Endothelial cell of umbilical vein (primary cell): ENCODE data around the gene PITX2. TPM values are rescaled to one million over a fixed set of nuclear protein-coding genes. Genes with fewer than 3 reads are reported as not detected.

ENCODE experiments used
- BruUV-seq: library from RNA; stranded (reverse); fragments of 400-500 nt; replicated peaks from 2 replicates; lab custom pipeline; 2021; lab: Mats Ljungman, UMichigan
- CTCF ChIA-PET: fragments of 300-600, 350-600 bp; sonication (Branson Sonifier 250); formaldehyde crosslinking; loops from one replicate; lab custom pipeline; 2021; ENCODE audit warnings: antibody characterized with exemption, inconsistent platforms; lab: Charles Lee
- POLR2A ChIA-PET: fragments of 300-600, 350-600 bp; sonication (Branson Sonifier 250); formaldehyde crosslinking; loops from one replicate; lab custom pipeline; 2021; ENCODE audit warnings: antibody characterized with exemption, inconsistent platforms; lab: Charles Lee
- DNase-seq: peaks from one replicate; pipeline ENCODE4 v3.0.0-alpha.2; 2011; ENCODE audit warnings: low read depth, low spot score
- FAIRE-seq: peaks from 2 replicates; lab custom pipeline; 2011; peaks lifted over from hg19 to GRCh38; lab: Jason Lieb, UNC
- H2AFZ ChIP-seq: 2 replicates; pipeline ENCODE4 v1.6.0; 2012; ENCODE audit warnings: low read depth, low read length, control low read depth, inconsistent platforms
- H3K27ac ChIP-seq: 2 replicates; pipeline ENCODE4 v1.5.1; 2011; ENCODE audit warnings: low read depth, mild to moderate bottlenecking, control low read depth, low read length, moderate library complexity; ENCODE audit not compliant: insufficient read depth
- H3K27me3 ChIP-seq, 2 experiments: 2 replicates each; pipeline versions ENCODE4 v1.6.0 to v1.6.1; 2011; ENCODE audit warnings: low read length in 2 of 2, mixed read lengths in 1 of 2; ENCODE audit not compliant: control insufficient read depth in 2 of 2, insufficient read depth in 2 of 2
- H3K36me3 ChIP-seq, 2 experiments: 2 replicates in 1 of 2; 3 replicates in 1 of 2; pipeline ENCODE4 v1.5.1; 2011; ENCODE audit warnings: low read length in 2 of 2, mild to moderate bottlenecking in 1 of 2, moderate library complexity in 1 of 2; ENCODE audit not compliant: control insufficient read depth in 2 of 2, insufficient read depth in 2 of 2; ENCODE audit errors: extremely low read depth in 1 of 2
- H3K4me1 ChIP-seq: 3 replicates; pipeline ENCODE4 v1.5.1; 2011; ENCODE audit warnings: mild to moderate bottlenecking, low read length; ENCODE audit not compliant: control insufficient read depth, insufficient read depth; ENCODE audit errors: extremely low read depth
- H3K4me2 ChIP-seq: 2 replicates; pipeline ENCODE4 v1.6.1; 2011; ENCODE audit warnings: low read length, control low read depth, mixed read lengths; ENCODE audit not compliant: insufficient read depth
- H3K4me3 ChIP-seq, 3 experiments: fragments of 200-600 bp in 1 of 3; sonication (generic), shearing (Covaris generic) in 1 of 3; replicated peaks in 1 of 3; 2 replicates each; pipeline ENCODE4 v1.5.1; 2011 to 2016; ENCODE audit warnings: control low read depth in 3 of 3, low read length in 3 of 3, mild to moderate bottlenecking in 2 of 3, inconsistent platforms in 1 of 3, low read depth in 1 of 3, moderate library complexity in 1 of 3; ENCODE audit not compliant: insufficient read depth in 1 of 3
- H3K79me2 ChIP-seq: 2 replicates; pipeline ENCODE4 v1.6.0; 2012; ENCODE audit warnings: low read length, inconsistent platforms; ENCODE audit not compliant: control insufficient read depth, insufficient read depth
- H3K9ac ChIP-seq: replicated peaks from 2 replicates; pipeline ENCODE3; 2011; ENCODE audit warnings: low read length, control low read depth; ENCODE audit not compliant: insufficient read depth; ENCODE audit errors: extremely low read depth
- H3K9me1 ChIP-seq: replicated peaks from 3 replicates; pipeline ENCODE4 v1.6.0; 2011; ENCODE audit warnings: mild to moderate bottlenecking, low read length; ENCODE audit not compliant: control insufficient read depth, insufficient read depth; ENCODE audit errors: extremely low read depth
- H3K9me3 ChIP-seq: replicated peaks from 2 replicates; pipeline ENCODE4 v1.5.1; 2012; ENCODE audit warnings: low read length, inconsistent platforms; ENCODE audit not compliant: control insufficient read depth, insufficient read depth
- H4K20me1 ChIP-seq: replicated peaks from 2 replicates; pipeline ENCODE3; 2011; ENCODE audit warnings: mild to moderate bottlenecking, low read length; ENCODE audit not compliant: control insufficient read depth, insufficient read depth; ENCODE audit errors: extremely low read depth
- EZH2 ChIP-seq: IDR thresholded peaks from 2 replicates; pipeline ENCODE4 v1.6.1; 2012; ENCODE audit warnings: borderline replicate concordance, low read depth, mild to moderate bottlenecking, moderate library complexity, low read length, inconsistent platforms; ENCODE audit not compliant: severe bottlenecking
- GATA2 ChIP-seq: IDR thresholded peaks from 2 replicates; pipeline ENCODE4 v1.7.0; 2011; ENCODE audit warnings: low read depth, mild to moderate bottlenecking, moderate library complexity, mixed read lengths, low read length; ENCODE audit not compliant: insufficient read length, insufficient read depth
- JUN ChIP-seq: IDR thresholded peaks from 2 replicates; pipeline ENCODE4 v1.6.1; 2011; ENCODE audit warnings: borderline replicate concordance, low read depth; ENCODE audit not compliant: insufficient read length, insufficient read depth
- MYC ChIP-seq: IDR thresholded peaks from one replicate; pipeline ENCODE4 v1.6.1; 2011; ENCODE audit warnings: mild to moderate bottlenecking, low read depth, low read length
- POLR2A ChIP-seq: IDR thresholded peaks from 2 replicates; pipeline ENCODE4 v1.6.1; 2012; ENCODE audit warnings: low read depth, mild to moderate bottlenecking, control low read depth, low read length
- POLR2AphosphoS5 ChIP-seq: IDR thresholded peaks from 2 replicates; pipeline ENCODE4 v1.6.1; 2012; ENCODE audit warnings: low read depth, mild to moderate bottlenecking, control low read depth, low read length, moderate library complexity; ENCODE audit not compliant: insufficient read depth
- dilution Hi-C: fragments of 300-500 bp; cut with MboI; formaldehyde crosslinking; loops from one replicate; pipeline ENCODE4 v1.15.0; 2019; ENCODE audit warnings: low sequenced_read_pairs; ENCODE audit not compliant: extremely low pct_ligation_motif_present
- intact Hi-C: fragments of 100-400 bp; cut with micrococcal nuclease; formaldehyde crosslinking; loops from one replicate; pipeline ENCODE4 v1.10.0; 2022
- polyA plus RNA-seq, 4 experiments: library from polyadenylated mRNA; depleted of rRNA in 3 of 4; stranded (reverse) in 3 of 4; unstranded in 1 of 4; fragments of >200 nt; gene quantifications; 2 replicates each; pipeline versions ENCODE4 v1.2.1 to v1.2.3, GENCODE V29; 2011 to 2012; ENCODE audit warnings: missing spikeins in 1 of 4
- total RNA-seq: library from RNA; stranded (reverse); gene quantifications from 2 replicates; pipeline ENCODE4 v1.2.3, GENCODE V29; 2021
- TF ChIP-seq, protein P1 (sequence below), 2 donors: IDR thresholded peaks; 1 replicate in 1 of 2; 2 replicates in 1 of 2; pipeline ENCODE4 v1.5.1; 2011; ENCODE audit warnings: low read length in 2 of 2, mild to moderate bottlenecking in 2 of 2, moderate library complexity in 2 of 2, control low read depth in 1 of 2, inconsistent platforms in 1 of 2, low read depth in 1 of 2; ENCODE audit not compliant: insufficient read depth in 1 of 2; ENCODE audit errors: extremely low read depth in 1 of 2

PITX2 gene
- total and polyA plus RNA-seq, 2 donors (not counting 3 experiments of a cell fraction or from before 2014, with no cell fraction given): 0.04 to 0.31 TPM

DNA sequence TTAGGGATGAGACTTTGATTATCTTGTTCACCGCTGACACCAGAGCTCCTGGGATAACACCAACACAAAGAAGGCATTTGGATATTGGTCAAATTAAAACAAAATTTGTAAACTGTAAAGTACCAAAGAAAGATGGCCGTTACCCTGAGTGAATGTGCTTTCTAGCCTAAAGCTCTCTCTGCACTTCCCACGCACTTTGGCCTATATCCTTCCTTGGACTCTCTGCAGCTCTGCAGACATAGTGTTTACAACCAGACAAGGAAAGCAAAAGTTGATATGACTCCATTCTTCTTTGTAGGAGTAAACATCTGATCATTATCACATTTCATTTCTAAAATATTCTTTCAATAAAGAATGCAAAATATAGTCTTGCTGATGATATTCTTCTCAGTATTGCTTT, 44.8 kb upstream of the PITX2 start:
- POLR2A ChIA-PET: no interaction called here
- Histone ChIP-seq H3K9me3 (no peaks in the 10 kb centered on the region), H3K27ac (no peak overlapping the region), H3K27me3 (no peaks in the 10 kb centered on the region), H3K4me3 (no peak overlapping the region), H3K79me2 (no peaks in the 10 kb centered on the region), H3K9ac (no peak overlapping the region), H4K20me1 (no peaks in the 10 kb centered on the region), H3K36me3 (no peaks in the 10 kb centered on the region), H3K4me2 (no peak overlapping the region), H3K9me1 (no peaks in the 10 kb centered on the region), H2AFZ (no peak overlapping the region), H3K4me1 (no peaks in the 10 kb centered on the region)
- FAIRE-seq: no peak
- CTCF ChIA-PET: no interaction called here
- intact Hi-C loops: no loop called here
- dilution Hi-C loops: no loop called here
- no TSS peak for BruUV-seq
- DNase-seq: no peak
- TF ChIP-seq MYC (no peak), GATA2 (no peak), JUN (no peak), POLR2AphosphoS5 (no peak), EZH2 (no peak), POLR2A (no peak)
- TF ChIP-seq, protein P1, sequence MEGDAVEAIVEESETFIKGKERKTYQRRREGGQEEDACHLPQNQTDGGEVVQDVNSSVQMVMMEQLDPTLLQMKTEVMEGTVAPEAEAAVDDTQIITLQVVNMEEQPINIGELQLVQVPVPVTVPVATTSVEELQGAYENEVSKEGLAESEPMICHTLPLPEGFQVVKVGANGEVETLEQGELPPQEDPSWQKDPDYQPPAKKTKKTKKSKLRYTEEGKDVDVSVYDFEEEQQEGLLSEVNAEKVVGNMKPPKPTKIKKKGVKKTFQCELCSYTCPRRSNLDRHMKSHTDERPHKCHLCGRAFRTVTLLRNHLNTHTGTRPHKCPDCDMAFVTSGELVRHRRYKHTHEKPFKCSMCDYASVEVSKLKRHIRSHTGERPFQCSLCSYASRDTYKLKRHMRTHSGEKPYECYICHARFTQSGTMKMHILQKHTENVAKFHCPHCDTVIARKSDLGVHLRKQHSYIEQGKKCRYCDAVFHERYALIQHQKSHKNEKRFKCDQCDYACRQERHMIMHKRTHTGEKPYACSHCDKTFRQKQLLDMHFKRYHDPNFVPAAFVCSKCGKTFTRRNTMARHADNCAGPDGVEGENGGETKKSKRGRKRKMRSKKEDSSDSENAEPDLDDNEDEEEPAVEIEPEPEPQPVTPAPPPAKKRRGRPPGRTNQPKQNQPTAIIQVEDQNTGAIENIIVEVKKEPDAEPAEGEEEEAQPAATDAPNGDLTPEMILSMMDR (IDR thresholded peaks at IDR 0.05; ENCODE audit: extremely low read depth in 1 of 2, insufficient read depth in 1 of 2, low read depth in 1 of 2, low read length in 2 of 2): no peak
